K562 (cell line): ENCODE data around the gene C1QTNF12. TPM values are rescaled to one million over a fixed set of nuclear protein-coding genes. Genes with fewer than 3 reads are reported as not detected.

Experiments
- ATAC-seq: fragments of 200-7000 bp; cut with Tn5 transposase; 3 replicates; pipeline ENCODE4 v1.9.1; 2020; ENCODE audit warnings: moderate library complexity
- BruUV-seq: library from RNA; stranded (reverse); fragments of 400-500 nt; replicated peaks from 2 replicates; lab custom pipeline; 2021; lab: Mats Ljungman, UMichigan
- CTCF ChIA-PET: fragments of 300-600 bp; formaldehyde crosslinking; extraction: SDS; loops from one replicate; lab custom pipeline; 2021; ENCODE audit warnings: low intra/inter-chr PET ratio; lab: Yijun Ruan, JAX
- POLR2A ChIA-PET: fragments of 300-600, 350-650 bp; sonication (Branson Sonifier 250); formaldehyde crosslinking; extraction: SDS; loops from one replicate; lab custom pipeline; 2021; ENCODE audit warnings: antibody characterized with exemption, inconsistent platforms; lab: Yijun Ruan, JAX
- DNase-seq, 4 experiments: peaks; one replicate each; pipeline versions ENCODE4 v3.0.0 to v3.0.0-alpha.2; 2011 to 2018; ENCODE audit warnings: low spot score in 3 of 4, mixed read lengths in 3 of 4; ENCODE audit errors: extremely low read depth in 1 of 4
- FAIRE-seq: peaks from 2 replicates; lab custom pipeline; 2011; peaks lifted over from hg19 to GRCh38; lab: Jason Lieb, UNC
- H2AFZ ChIP-seq: 2 replicates; pipeline ENCODE4 v1.6.0; 2011; ENCODE audit warnings: low read depth, low read length, control low read depth, inconsistent platforms
- H3K27ac ChIP-seq: fragments of 200-600 bp; 3 replicates; pipeline ENCODE4 v1.8.0; 2011; ENCODE audit warnings: low read depth, mild to moderate bottlenecking, control low read depth, inconsistent platforms, low read length, moderate library complexity, mixed read lengths; ENCODE audit errors: extremely low read depth
- H3K27me3 ChIP-seq, 2 experiments: fragments of 300-600 bp in 1 of 2; 2 replicates in 1 of 2; 3 replicates in 1 of 2; pipeline versions ENCODE4 v1.6.0 to v1.8.0; 2011; ENCODE audit warnings: inconsistent platforms in 2 of 2, low read length in 2 of 2, mild to moderate bottlenecking in 1 of 2, mixed read lengths in 1 of 2, moderate library complexity in 1 of 2; ENCODE audit not compliant: control insufficient read depth in 2 of 2, insufficient read depth in 2 of 2
- H3K36me3 ChIP-seq: fragments of 300-600 bp; 3 replicates; pipeline ENCODE4 v1.8.0; 2011; ENCODE audit warnings: mild to moderate bottlenecking, low read length, inconsistent platforms; ENCODE audit not compliant: control insufficient read depth, insufficient read depth
- H3K4me1 ChIP-seq, 2 experiments: fragments of 200-600 bp in 1 of 2; replicated peaks in 1 of 2; 2 replicates in 1 of 2; 3 replicates in 1 of 2; pipeline versions ENCODE4 v1.5.1 to v1.8.0; 2011; ENCODE audit warnings: inconsistent platforms in 2 of 2, low read length in 2 of 2, mild to moderate bottlenecking in 1 of 2, mixed read lengths in 1 of 2, moderate library complexity in 1 of 2; ENCODE audit not compliant: control insufficient read depth in 2 of 2, insufficient read depth in 2 of 2
- H3K4me2 ChIP-seq: 2 replicates; pipeline ENCODE4 v1.6.1; 2011; ENCODE audit warnings: low read length, control low read depth, inconsistent platforms, mixed read lengths; ENCODE audit not compliant: insufficient read depth
- H3K4me3 ChIP-seq: fragments of 200-600 bp; sonication (generic), shearing (Covaris generic); 2 replicates; pipeline ENCODE4 v1.5.1; 2016; ENCODE audit warnings: control low read depth, inconsistent platforms
- H3K79me2 ChIP-seq: fragments of 200-600 bp; 3 replicates; pipeline ENCODE4 v1.8.0; 2011; ENCODE audit warnings: low read length, inconsistent platforms; ENCODE audit not compliant: control insufficient read depth, insufficient read depth
- H3K9ac ChIP-seq, 2 experiments: 2 replicates each; pipeline versions ENCODE4 v1.6.0 to v1.6.1; 2011; ENCODE audit warnings: low read depth in 2 of 2, low read length in 2 of 2, control low read depth in 1 of 2, inconsistent platforms in 1 of 2, mild to moderate bottlenecking in 1 of 2, mixed read lengths in 1 of 2; ENCODE audit not compliant: insufficient read depth in 1 of 2
- H3K9me1 ChIP-seq: one replicate; pipeline ENCODE4 v1.6.0; 2011; ENCODE audit warnings: inconsistent platforms, mild to moderate bottlenecking, low read length, moderate library complexity; ENCODE audit not compliant: control insufficient read depth, insufficient read depth
- H3K9me3 ChIP-seq: replicated peaks from 2 replicates; pipeline ENCODE4 v1.5.1; 2011; ENCODE audit warnings: low read depth, low read length, inconsistent platforms; ENCODE audit not compliant: control insufficient read depth, insufficient read depth
- H4K20me1 ChIP-seq: replicated peaks from 2 replicates; pipeline ENCODE4 v1.6.1; 2011; ENCODE audit warnings: low read length, inconsistent platforms, mixed read lengths; ENCODE audit not compliant: control insufficient read depth, insufficient read depth
- ELF1 ChIP-seq: fragments of 200-800 bp; sonication (Bioruptor generic); IDR thresholded peaks from 2 replicates; pipeline ENCODE4 v1.6.1; 2016; ENCODE audit warnings: missing genetic modification characterization, missing compliant biosample characterization
- ZBTB33 ChIP-seq: sonication (generic); formaldehyde crosslinking; IDR thresholded peaks from 2 replicates; pipeline ENCODE4 v1.8.1; 2023; ENCODE audit warnings: mild to moderate bottlenecking, missing genetic modification reagents
- WGBS: fragments of 100-300 bp; shearing (Covaris generic); methylation state at CpG from one replicate; pipeline ENCODE4 v1.1.6; 2016; ENCODE audit warnings: low coverage, mixed read lengths; ENCODE audit not compliant: insufficient coverage; ENCODE audit errors: missing lambda C conversion rate; 5-methylcytosine and 5-hydroxymethylcytosine counted together
- in situ Hi-C: fragments of 300-500 bp; cut with MboI; formaldehyde crosslinking; loops from 4 replicates; pipeline ENCODE4 v1.15.0; 2018; ENCODE audit warnings: inconsistent platforms, mixed read lengths
- intact Hi-C: fragments of 100-400 bp; cut with micrococcal nuclease; formaldehyde crosslinking; loops from 2 replicates; pipeline ENCODE4 v1.14.2; 2022
- polyA plus RNA-seq, 8 experiments: library from polyadenylated mRNA; depleted of rRNA in 4 of 8; stranded (reverse) in 5 of 8; unstranded in 3 of 8; fragments of >200 nt; fragmentation: Nextera tagmentation in 2 of 8; fragmentation: Illumina TruSeq in 1 of 8; extraction: Ambion mirVana in 2 of 8; extraction: Trizol in 1 of 8; gene quantifications; 2 replicates each; pipeline versions ENCODE4 v1.2.1 to v1.2.3, GENCODE V29; 2011 to 2014; ENCODE audit warnings: inconsistent platforms in 1 of 8, missing spikeins in 1 of 8
- total RNA-seq, 7 experiments: library from RNA; depleted of rRNA in 6 of 7; stranded (reverse); fragments of >200 nt in 6 of 7; fragmentation: Illumina TruSeq in 2 of 7; extraction: Trizol in 2 of 7; gene quantifications; 2 replicates each; pipeline versions ENCODE4 v1.2.1 to v1.2.3, GENCODE V29; 2011 to 2021; ENCODE audit warnings: low replicate concordance in 1 of 7

Gene C1QTNF12
- total and polyA plus RNA-seq, 9 of the 15 experiments (the other 6 are each of a cell fraction or from before 2014, with no cell fraction given), result 0.11 to 4.3 (median 0.93) TPM; not detected in 3

DNA sequence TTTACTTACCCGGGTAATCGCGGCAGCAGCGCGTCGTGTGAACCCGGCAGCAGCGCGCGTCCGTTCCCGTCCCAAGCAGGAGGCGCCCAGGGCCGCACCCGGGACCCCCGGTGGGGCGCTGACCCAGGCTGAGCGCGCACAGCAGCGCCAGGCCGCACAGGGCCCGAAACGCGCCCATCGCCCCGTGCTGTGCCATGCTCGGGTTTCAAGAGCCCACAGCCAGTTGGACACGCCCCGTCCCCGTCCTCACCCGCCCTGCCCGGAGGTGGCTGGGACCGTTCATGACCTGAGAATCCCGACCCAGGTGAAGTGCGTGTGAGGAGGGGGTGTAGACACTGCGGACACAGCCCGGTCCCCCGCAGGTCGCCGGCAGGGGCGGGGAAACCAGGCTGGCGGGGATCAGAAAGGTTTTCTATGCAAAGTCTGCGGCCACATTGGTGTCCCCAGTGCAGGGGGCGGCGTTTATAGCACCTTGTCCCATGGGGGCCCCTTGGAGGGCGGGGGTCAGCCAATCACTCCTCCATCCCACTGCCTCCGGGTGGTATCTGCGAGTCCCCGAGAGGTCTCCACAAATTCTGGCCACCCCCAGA is 40.1 kb downstream of the C1QTNF12 start, which contains the start of gene TNFRSF18:
Gene TNFRSF18, minus strand, starts transcription at position 217 of the 590 bp plus-strand sequence. Its CDS starts 21 bp downstream, at position 196.
- no peak for ATAC-seq
- CTCF ChIA-PET, result no interaction called here

More for the DNA sequence above, 40.1 kb downstream of the C1QTNF12 start, which contains the start of gene TNFRSF18:
- H3K27ac ChIP-seq, result no peak within 1 kb of the TSS
- no TSS peak for BruUV-seq
- no peak within 1 kb of the TSS for H3K4me2 ChIP-seq
- H3K9ac ChIP-seq, result 0 out of 4 replicates have a peak within 1 kb of the TSS, but pooled peaks of 1 of the 2 experiments have one; percentile 55
- H3K36me3 ChIP-seq, result no peaks in the 10 kb centered on the region
- intact Hi-C loops, result loop anchor here (5.0 kb wide), 1 partner anchor 84 kb away; no protein-coding TSS in a partner anchor
- FAIRE-seq, result no peak
- H3K4me3 ChIP-seq, result no peak within 1 kb of the TSS
- no peak for DNase-seq
- TF ChIP-seq ZBTB33 (peak; percentile 40; the same call in 1 of the 2 replicates), ELF1 (tag) (no peak)
- TF ChIP-seq, all 486 proteins: peak for 1
- no peaks in the 10 kb centered on the region for H3K27me3 ChIP-seq
- H2AFZ ChIP-seq, result no peak within 1 kb of the TSS
- H3K9me3 ChIP-seq, result no peaks in the 10 kb centered on the region
- in situ Hi-C loops, result no loop called here
- POLR2A ChIA-PET, result interaction anchor here (0.6 kb wide), 2 partner anchors 67 to 224 kb away, joined by 3 to 4 read pairs; partner anchors contain the start of gene UBE2J2
- H4K20me1 ChIP-seq, result no peaks in the 10 kb centered on the region
- no peaks in the 10 kb centered on the region for H3K9me1 ChIP-seq
- 44% methylated on average over 35 of the region's 49 CpGs for WGBS
- peaks cover 13 to 91% of the 10 kb centered on the region in 2 experiments; a peak in 4 of 5 replicates for H3K4me1 ChIP-seq
- H3K79me2 ChIP-seq, result no peaks in the 10 kb centered on the region
